Activated CD4-positive, alpha-beta T cell treated with anti-CD3 and anti-CD28 coated beads, Interleukin-2, amount 10 ng/mL, durations not matched to agents 7 days and 5 days (primary cell): Measurements from ENCODE around the gene KLK15. TPM values are rescaled to one million over a fixed set of nuclear protein-coding genes. Genes with fewer than 3 reads are reported as not detected.

Experiments used
- CTCF ChIA-PET: fragments of 350-600 bp; sonication (Branson Sonifier 250); formaldehyde crosslinking; loops from one replicate; lab custom pipeline; 2021; ENCODE audit warnings: antibody characterized with exemption; lab: Charles Lee
- POLR2A ChIA-PET: fragments of 350-600 bp; sonication (Branson Sonifier 250); formaldehyde crosslinking; loops from one replicate; lab custom pipeline; 2021; ENCODE audit warnings: antibody characterized with exemption; lab: Charles Lee
- DNase-seq: peaks from one replicate; pipeline ENCODE4 v3.0.0-alpha.2; 2020
- H3K27ac Mint-ChIP-seq: one replicate; pipeline ENCODE4 v1.8.0; 2021; ENCODE audit warnings: mild to moderate bottlenecking, moderate library complexity, mixed read lengths
- H3K27me3 Mint-ChIP-seq: one replicate; pipeline ENCODE4 v1.8.0; 2021; ENCODE audit warnings: mixed read lengths
- H3K36me3 Mint-ChIP-seq: one replicate; pipeline ENCODE4 v1.8.0; 2021; ENCODE audit warnings: low read depth, mixed read lengths
- H3K4me1 Mint-ChIP-seq: one replicate; pipeline ENCODE4 v1.8.0; 2021; ENCODE audit warnings: mixed read lengths
- H3K4me3 Mint-ChIP-seq: one replicate; pipeline ENCODE4 v1.8.0; 2021; ENCODE audit warnings: mild to moderate bottlenecking, moderate library complexity, mixed read lengths
- H3K9me3 Mint-ChIP-seq: one replicate; pipeline ENCODE4 v1.8.0; 2021; ENCODE audit warnings: mixed read lengths
- total RNA-seq, 2 experiments: library from RNA; stranded (reverse); gene quantifications; one replicate each; pipeline ENCODE4 v1.2.3, GENCODE V29; 2021

KLK15 gene
- total RNA-seq, 2 experiments from 2014 or later: not detected

DNA sequence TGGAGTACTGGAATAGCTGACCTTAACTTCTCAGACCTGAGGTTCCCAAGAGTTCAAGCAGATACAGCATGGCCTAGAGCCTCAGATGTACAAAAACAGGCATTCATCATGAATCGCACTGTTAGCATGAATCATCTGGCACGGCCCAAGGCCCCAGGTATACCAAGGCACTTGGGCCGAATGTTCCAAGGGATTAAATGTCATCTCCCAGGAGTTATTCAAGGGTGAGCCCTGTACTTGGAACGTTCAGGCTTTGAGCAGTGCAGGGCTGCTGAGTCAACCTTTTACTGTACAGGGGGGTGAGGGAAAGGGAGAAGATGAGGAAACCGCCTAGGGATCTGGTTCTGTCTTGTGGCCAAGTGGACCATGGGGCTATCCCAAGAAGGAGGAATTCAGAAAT, 27.6 kb upstream of the KLK15 start:
- Mint-ChIP-seq H3K27ac (no peak overlapping the region), H3K9me3 (peaks cover 4% of the 10 kb centered on the region), H3K4me1 (no peaks in the 10 kb centered on the region), H3K36me3 (no peaks in the 10 kb centered on the region), H3K4me3 (no peak overlapping the region), H3K27me3 (peaks cover 27% of the 10 kb centered on the region)
- POLR2A ChIA-PET: no interaction called here
- no peak for DNase-seq
- CTCF ChIA-PET: no interaction called here

DNA sequence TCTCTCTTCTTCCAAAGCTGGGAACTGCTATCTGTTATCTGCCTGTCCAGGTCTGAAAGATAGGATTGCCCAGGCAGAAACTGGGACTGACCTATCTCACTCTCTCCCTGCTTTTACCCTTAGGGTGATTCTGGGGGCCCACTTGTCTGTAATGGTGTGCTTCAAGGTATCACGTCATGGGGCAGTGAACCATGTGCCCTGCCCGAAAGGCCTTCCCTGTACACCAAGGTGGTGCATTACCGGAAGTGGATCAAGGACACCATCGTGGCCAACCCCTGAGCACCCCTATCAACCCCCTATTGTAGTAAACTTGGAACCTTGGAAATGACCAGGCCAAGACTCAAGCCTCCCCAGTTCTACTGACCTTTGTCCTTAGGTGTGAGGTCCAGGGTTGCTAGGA, 26.5 kb upstream of the KLK15 start:
- DNase-seq: no peak
- H3K27ac Mint-ChIP-seq: no peak overlapping the region
- no peaks in the 10 kb centered on the region for H3K4me1 Mint-ChIP-seq
- peaks cover 4% of the 10 kb centered on the region for H3K9me3 Mint-ChIP-seq
- no peak overlapping the region for H3K4me3 Mint-ChIP-seq
- H3K27me3 Mint-ChIP-seq: peaks cover 33% of the 10 kb centered on the region
- POLR2A ChIA-PET: no interaction called here
- CTCF ChIA-PET: no interaction called here
- H3K36me3 Mint-ChIP-seq: no peaks in the 10 kb centered on the region

DNA sequence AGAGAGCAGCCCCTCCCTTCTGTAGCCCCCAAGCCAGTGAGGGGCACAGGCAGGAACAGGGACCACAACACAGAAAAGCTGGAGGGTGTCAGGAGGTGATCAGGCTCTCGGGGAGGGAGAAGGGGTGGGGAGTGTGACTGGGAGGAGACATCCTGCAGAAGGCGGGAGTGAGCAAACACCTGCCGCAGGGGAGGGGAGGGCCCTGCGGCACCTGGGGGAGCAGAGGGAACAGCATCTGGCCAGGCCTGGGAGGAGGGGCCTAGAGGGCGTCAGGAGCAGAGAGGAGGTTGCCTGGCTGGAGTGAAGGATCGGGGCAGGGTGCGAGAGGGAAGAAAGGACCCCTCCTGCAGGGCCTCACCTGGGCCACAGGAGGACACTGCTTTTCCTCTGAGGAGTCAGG, 25.5 kb upstream of the KLK15 start:
- H3K4me1 Mint-ChIP-seq: no peaks in the 10 kb centered on the region
- POLR2A ChIA-PET: no interaction called here
- DNase-seq: no peak
- peaks cover 31% of the 10 kb centered on the region for H3K27me3 Mint-ChIP-seq
- no peak overlapping the region for H3K27ac Mint-ChIP-seq
- CTCF ChIA-PET: no interaction called here
- peaks cover 4% of the 10 kb centered on the region for H3K9me3 Mint-ChIP-seq
- no peaks in the 10 kb centered on the region for H3K36me3 Mint-ChIP-seq
- H3K4me3 Mint-ChIP-seq: no peak overlapping the region

DNA sequence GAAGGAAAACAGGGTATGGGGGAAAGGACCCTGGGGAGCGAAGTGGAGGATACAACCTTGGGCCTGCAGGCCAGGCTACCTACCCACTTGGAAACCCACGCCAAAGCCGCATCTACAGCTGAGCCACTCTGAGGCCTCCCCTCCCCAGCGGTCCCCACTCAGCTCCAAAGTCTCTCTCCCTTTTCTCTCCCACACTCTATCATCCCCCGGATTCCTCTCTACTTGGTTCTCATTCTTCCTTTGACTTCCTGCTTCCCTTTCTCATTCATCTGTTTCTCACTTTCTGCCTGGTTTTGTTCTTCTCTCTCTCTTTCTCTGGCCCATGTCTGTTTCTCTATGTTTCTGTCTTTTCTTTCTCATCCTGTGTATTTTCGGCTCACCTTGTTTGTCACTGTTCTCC, 24.0 kb upstream of the KLK15 start:
- DNase-seq: no peak
- ChIA-PET CTCF (no interaction called here), POLR2A (no interaction called here)
- no peaks in the 10 kb centered on the region for H3K4me1 Mint-ChIP-seq
- no peak overlapping the region for H3K4me3 Mint-ChIP-seq
- H3K36me3 Mint-ChIP-seq: no peaks in the 10 kb centered on the region
- no peak overlapping the region for H3K27ac Mint-ChIP-seq
- peaks cover 4% of the 10 kb centered on the region for H3K9me3 Mint-ChIP-seq
- H3K27me3 Mint-ChIP-seq: peaks cover 25% of the 10 kb centered on the region

DNA sequence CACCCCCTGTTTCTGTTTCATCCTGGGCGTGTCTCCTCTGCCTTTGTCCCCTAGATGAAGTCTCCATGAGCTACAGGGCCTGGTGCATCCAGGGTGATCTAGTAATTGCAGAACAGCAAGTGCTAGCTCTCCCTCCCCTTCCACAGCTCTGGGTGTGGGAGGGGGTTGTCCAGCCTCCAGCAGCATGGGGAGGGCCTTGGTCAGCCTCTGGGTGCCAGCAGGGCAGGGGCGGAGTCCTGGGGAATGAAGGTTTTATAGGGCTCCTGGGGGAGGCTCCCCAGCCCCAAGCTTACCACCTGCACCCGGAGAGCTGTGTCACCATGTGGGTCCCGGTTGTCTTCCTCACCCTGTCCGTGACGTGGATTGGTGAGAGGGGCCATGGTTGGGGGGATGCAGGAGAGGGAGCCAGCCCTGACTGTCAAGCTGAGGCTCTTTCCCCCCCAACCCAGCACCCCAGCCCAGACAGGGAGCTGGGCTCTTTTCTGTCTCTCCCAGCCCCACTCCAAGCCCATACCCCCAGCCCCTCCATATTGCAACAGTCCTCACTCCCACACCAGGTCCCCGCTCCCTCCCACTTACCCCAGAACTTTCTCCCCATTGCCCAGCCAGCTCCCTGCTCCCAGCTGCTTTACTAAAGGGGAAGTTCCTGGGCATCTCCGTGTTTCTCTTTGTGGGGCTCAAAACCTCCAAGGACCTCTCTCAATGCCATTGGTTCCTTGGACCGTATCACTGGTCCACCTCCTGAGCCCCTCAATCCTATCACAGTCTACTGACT, 21.4 kb upstream of the KLK15 start, which contains the start of gene KLK3:
Gene KLK3, plus strand, starts transcription at position 280 of the 775 bp plus-strand sequence. Its CDS starts 41 bp downstream, at position 321.
- ChIA-PET POLR2A (no interaction called here), CTCF (no interaction called here)
- H3K36me3 Mint-ChIP-seq: no peaks in the 10 kb centered on the region
- no peaks in the 10 kb centered on the region for H3K4me1 Mint-ChIP-seq
- no peaks in the 10 kb centered on the region for H3K9me3 Mint-ChIP-seq
- H3K4me3 Mint-ChIP-seq: no peak within 1 kb of the TSS
- DNase-seq: no peak
- H3K27me3 Mint-ChIP-seq: peaks cover 18% of the 10 kb centered on the region
- H3K27ac Mint-ChIP-seq: no peak within 1 kb of the TSS

DNA sequence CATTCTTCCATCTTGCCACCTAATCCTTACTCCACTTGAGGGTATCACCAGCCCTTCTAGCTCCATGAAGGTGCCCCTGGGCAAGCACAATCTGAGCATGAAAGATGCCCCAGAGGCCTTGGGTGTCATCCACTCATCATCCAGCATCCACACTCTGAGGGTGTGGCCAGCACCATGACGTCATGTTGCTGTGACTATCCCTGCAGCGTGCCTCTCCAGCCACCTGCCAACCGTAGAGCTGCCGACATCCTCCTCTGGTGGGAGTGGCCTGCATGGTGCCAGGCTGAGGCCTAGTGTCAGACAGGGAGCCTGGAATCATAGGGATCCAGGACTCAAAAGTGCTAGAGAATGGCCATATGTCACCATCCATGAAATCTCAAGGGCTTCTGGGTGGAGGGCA, 18.2 kb upstream of the KLK15 start:
- Mint-ChIP-seq H3K27me3 (peaks cover 18% of the 10 kb centered on the region), H3K27ac (no peak overlapping the region), H3K36me3 (no peaks in the 10 kb centered on the region), H3K9me3 (no peaks in the 10 kb centered on the region), H3K4me3 (no peak overlapping the region), H3K4me1 (no peaks in the 10 kb centered on the region)
- POLR2A ChIA-PET: no interaction called here
- DNase-seq: no peak
- CTCF ChIA-PET: interaction anchor here (1.8 kb wide), 1 partner anchor 12 kb away, joined by 4 read pairs; no protein-coding TSS in a partner anchor

DNA sequence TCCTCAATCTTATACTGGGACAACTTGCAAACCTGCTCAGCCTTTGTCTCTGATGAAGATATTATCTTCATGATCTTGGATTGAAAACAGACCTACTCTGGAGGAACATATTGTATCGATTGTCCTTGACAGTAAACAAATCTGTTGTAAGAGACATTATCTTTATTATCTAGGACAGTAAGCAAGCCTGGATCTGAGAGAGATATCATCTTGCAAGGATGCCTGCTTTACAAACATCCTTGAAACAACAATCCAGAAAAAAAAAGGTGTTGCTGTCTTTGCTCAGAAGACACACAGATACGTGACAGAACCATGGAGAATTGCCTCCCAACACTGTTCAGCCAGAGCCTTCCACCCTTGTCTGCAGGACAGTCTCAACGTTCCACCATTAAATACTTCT, 17.4 kb upstream of the KLK15 start:
- Mint-ChIP-seq H3K4me1 (no peaks in the 10 kb centered on the region), H3K4me3 (no peak overlapping the region), H3K36me3 (no peaks in the 10 kb centered on the region), H3K27me3 (peaks cover 16% of the 10 kb centered on the region), H3K9me3 (no peaks in the 10 kb centered on the region), H3K27ac (no peak overlapping the region)
- no peak for DNase-seq
- CTCF ChIA-PET: no interaction called here
- POLR2A ChIA-PET: no interaction called here

DNA sequence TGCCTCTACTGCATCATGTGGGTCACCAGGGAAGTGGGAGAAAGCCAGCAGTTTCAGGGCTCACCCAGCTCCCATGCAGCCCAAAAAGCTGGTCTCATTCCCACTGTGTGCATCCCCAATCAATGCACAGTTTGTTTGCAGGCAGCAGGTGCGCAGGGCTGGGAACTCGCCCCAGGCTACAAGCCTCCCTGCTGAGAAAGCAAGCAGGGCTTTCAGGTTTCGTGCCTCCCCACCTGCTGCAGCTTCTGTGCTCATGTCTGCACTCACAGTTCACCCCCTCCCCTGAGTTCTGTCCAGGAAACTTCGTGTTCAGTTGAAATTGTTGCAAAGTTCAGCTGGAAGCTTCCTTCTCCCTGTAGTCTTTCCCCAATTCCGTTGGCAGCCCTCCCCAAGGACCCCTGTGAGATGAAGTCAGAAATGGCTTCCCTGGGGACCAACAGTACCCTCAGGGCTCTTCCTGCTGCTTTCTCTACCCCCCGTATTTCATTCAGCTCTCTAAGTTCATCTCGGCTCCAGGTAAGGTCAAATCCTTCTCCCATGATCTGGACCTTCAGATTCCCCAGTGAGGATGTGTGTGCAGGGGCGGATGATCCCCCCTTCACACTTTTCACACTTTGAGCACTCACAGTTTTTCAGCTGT, 11.0 kb upstream of the KLK15 start:
- DNase-seq: no peak
- CTCF ChIA-PET: no interaction called here
- POLR2A ChIA-PET: no interaction called here
- no peaks in the 10 kb centered on the region for H3K4me1 Mint-ChIP-seq
- no peak overlapping the region for H3K4me3 Mint-ChIP-seq
- no peak overlapping the region for H3K27ac Mint-ChIP-seq
- no peaks in the 10 kb centered on the region for H3K9me3 Mint-ChIP-seq
- peaks cover 8% of the 10 kb centered on the region for H3K27me3 Mint-ChIP-seq
- no peaks in the 10 kb centered on the region for H3K36me3 Mint-ChIP-seq

DNA sequence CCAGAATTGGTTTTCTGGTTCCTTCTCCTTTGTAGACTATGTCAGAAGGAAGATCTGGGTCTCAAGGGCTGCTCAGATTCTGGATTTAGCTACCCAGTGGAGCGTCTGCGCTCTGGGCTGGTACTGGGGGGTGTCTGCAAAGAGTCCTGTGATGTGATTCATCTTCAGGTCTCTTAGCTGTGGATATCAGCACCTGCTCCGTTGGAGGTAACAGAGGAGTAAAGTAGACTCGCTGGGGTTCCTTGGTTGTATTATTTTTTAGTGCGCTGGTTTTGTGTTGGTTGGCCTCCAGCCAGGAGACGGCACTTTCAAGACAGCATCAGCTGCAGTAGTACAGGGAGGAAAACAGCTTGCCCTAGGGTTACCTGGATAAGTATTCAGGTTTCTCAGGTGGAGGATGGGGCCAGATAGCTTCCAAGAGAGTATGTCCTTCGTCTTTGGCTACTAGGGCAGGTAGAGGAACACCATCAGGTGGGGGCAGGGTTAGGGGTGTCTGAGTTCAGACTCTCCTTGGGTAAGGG, 10.4 kb upstream of the KLK15 start:
- Mint-ChIP-seq H3K36me3 (no peaks in the 10 kb centered on the region), H3K27ac (no peak overlapping the region), H3K4me1 (no peaks in the 10 kb centered on the region), H3K9me3 (no peaks in the 10 kb centered on the region), H3K4me3 (no peak overlapping the region), H3K27me3 (peaks cover 8% of the 10 kb centered on the region)
- ChIA-PET POLR2A (no interaction called here), CTCF (no interaction called here)
- no peak for DNase-seq

DNA sequence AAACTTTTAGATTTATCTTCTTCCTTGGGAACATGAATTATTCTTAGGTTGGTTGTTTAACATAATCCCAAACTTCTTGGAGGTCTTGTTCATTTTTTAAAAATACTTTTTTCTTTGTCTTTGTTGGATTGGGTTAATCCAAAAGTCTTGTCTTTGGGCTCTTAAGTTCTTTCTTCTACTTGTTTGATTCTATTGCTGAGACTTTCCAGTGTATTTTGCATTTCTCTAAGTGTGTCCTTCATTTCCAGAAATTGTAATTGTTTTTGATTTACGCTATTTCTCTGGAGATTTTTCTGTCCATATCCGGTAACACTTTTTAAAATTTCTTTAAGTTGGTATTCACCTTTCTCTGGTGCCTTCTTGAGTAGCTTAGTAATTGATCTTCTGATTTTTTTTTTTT, 9.8 kb upstream of the KLK15 start:
- Mint-ChIP-seq H3K36me3 (no peaks in the 10 kb centered on the region), H3K27me3 (peaks cover 11% of the 10 kb centered on the region), H3K9me3 (no peaks in the 10 kb centered on the region), H3K4me3 (no peak overlapping the region), H3K27ac (no peak overlapping the region), H3K4me1 (peaks cover 2% of the 10 kb centered on the region)
- ChIA-PET POLR2A (no interaction called here), CTCF (no interaction called here)
- DNase-seq: no peak

DNA sequence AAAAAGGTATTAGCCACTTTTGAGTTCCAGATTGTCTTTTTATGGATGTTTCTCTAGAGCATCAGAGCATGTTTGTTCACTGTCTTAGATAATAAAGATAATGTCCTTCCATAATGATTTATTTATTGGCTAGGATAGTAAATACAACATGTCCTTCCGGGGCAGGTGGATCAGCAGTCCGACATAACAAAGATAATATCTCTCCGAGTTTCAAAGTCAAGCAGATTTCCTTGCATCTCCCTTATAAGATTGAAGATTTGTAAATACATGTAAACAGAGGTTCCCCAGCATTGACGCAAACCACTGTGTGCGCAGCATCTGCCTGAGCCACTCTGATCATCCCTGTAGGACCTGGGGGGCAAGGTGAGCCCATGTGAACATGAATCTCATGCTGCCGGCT, 8.8 kb upstream of the KLK15 start:
- DNase-seq: no peak
- POLR2A ChIA-PET: no interaction called here

DNA sequence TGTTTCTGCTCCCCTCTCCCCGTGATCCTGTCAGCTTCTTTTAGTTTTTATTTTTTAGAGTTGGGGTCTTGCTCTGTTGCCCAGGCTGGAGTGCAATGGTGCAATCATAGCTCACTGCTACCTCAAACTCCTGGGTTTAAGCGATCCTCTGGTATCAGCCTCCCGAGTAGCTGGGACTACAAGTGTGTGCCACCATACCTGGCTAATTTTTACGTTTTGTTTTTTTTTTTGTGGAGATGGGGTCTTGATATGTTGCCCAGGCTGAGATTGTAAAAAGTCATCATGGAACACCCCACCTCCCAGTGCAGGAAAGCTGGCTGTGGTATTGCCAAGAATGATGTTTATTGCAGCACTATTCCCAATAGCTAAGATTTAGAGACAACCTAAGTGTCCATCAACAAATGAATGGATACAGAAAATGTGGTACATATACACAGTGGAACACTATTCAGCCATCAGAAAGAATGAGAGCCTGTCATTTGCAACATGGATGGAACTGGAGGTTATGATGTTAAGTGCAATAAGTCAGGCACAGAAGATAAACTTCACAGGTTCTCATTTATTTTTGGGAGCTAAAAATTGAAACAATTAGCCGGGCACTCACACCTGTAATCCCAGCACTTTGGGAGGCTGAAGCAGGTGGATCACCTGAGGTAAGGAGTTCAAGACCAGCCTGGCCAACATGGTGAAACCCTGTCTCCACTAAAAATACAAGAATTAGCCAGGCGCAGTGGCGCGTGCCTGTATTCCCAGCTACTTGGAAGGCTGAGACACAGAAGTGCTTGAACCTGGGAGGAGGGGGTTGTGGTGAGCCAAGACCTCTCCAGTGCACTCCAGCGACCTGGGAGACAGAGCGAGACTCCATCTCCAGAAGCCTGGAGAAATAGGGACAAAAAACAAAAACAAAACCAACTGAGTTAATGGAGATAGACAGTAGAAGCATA, 6.6 kb upstream of the KLK15 start:
- Mint-ChIP-seq H3K36me3 (no peaks in the 10 kb centered on the region), H3K27ac (no peak overlapping the region), H3K27me3 (peaks cover 27% of the 10 kb centered on the region), H3K9me3 (no peaks in the 10 kb centered on the region), H3K4me3 (no peak overlapping the region), H3K4me1 (peaks cover 19% of the 10 kb centered on the region)
- ChIA-PET POLR2A (no interaction called here), CTCF (no interaction called here)
- no peak for DNase-seq

More for the DNA sequence above, 8.8 kb upstream of the KLK15 start:
- no peaks in the 10 kb centered on the region for H3K9me3 Mint-ChIP-seq
- peaks cover 6% of the 10 kb centered on the region for H3K4me1 Mint-ChIP-seq
- no peak overlapping the region for H3K4me3 Mint-ChIP-seq
- CTCF ChIA-PET: no interaction called here
- peaks cover 16% of the 10 kb centered on the region for H3K27me3 Mint-ChIP-seq
- H3K27ac Mint-ChIP-seq: no peak overlapping the region
- no peaks in the 10 kb centered on the region for H3K36me3 Mint-ChIP-seq

DNA sequence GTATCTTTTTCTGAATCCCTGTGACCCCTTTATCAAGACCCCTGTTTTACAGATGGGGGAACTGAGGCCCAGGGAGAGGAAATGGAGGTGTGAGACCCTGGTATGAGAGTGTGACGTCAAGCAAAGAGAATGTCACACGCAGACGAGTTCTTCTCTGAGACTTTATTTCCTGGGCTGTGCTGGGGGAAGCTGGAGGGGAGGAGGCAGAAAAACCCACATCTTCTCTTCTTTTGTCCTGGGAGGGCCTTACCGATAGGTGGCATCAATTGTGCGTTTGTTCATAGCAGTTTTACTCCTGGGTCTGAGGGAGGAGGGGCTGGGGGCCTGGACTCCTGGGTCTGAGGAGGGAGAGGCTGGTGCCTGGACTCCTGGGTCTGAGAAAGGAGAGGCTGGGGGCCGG, 4.9 kb upstream of the KLK15 start:
- ChIA-PET CTCF (no interaction called here), POLR2A (no interaction called here)
- Mint-ChIP-seq H3K36me3 (no peaks in the 10 kb centered on the region), H3K27ac (no peak overlapping the region), H3K27me3 (peaks cover 25% of the 10 kb centered on the region), H3K9me3 (no peaks in the 10 kb centered on the region), H3K4me1 (peaks cover 19% of the 10 kb centered on the region), H3K4me3 (no peak overlapping the region)
- DNase-seq: no peak
